ENCODE results near the gene ESYT2. TPM values are rescaled to one million over a fixed set of nuclear protein-coding genes. Genes with fewer than 3 reads are reported as not detected.

The ESYT2 gene
- total RNA-seq, 1 experiment from 2014 or later = 33.1 TPM

DNA sequence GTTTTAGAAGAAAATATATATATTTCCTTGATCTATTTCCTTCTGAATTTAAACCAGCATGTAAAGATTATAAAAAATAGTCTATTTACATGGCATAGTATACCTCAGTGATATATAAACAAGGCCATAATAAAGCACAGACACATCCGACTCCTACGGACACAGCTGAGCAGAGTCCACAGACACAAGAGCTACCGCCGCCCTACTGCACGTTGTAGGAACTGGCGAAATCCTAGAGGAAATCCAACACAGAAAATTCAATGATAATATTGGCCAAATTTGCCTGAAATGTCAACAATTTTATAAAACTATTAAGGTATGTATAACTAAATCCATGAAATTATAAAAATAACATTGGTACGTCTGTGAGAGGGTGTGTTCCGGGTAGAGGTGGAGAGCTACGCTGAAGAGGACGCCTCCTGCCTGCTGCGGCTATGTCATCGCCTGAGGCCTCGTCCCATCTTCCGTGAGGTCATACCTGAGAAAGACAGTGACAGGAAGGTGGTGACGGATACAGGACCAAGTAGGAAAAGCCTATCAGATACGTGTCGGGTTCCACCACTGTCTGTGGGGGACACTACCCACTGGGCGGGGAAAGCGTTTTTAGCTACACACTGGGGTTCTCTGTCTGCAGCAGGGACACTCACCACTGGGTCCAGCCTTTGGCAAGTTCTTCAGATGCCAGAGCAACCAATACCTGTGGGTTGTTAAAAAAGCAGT lies 95.4 kb downstream of the ESYT2 start:
- no peak for DNase-seq
- Histone ChIP-seq H3K36me3 (replicated peaks; ENCODE audit: control insufficient read depth, insufficient read depth, low read length) (peaks cover 11% of the 10 kb centered on the region), H3K27me3 (ENCODE audit: control insufficient read depth, insufficient read depth, low read length) (no peaks in the 10 kb centered on the region), H3K4me3 (ENCODE audit: insufficient read depth, low read depth, low read length) (no peak overlapping the region)

DNA sequence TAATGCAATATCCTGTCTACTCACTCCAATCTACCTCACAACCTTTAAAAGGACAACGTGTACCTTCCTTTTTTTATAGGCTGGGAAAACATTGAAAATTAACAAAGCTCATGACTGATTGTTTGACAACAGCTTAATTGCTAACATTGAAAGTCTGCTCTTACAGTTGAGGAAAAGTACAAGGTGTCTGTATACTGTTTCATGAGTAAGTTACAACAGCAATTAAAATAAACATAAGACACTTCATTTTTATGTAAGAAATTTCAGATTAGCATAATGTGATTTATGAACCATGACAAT lies 96.1 kb downstream of the ESYT2 start:
- peaks cover 9% of the 10 kb centered on the region for H3K36me3 ChIP-seq (replicated peaks; ENCODE audit: control insufficient read depth, insufficient read depth, low read length)
- DNase-seq = no peak
- H3K27me3 ChIP-seq (ENCODE audit: control insufficient read depth, insufficient read depth, low read length) = no peaks in the 10 kb centered on the region
- H3K4me3 ChIP-seq (ENCODE audit: insufficient read depth, low read depth, low read length) = no peak overlapping the region

- no peaks in the 10 kb centered on the region for H3K27me3 ChIP-seq (ENCODE audit: control insufficient read depth, insufficient read depth, low read length)
- DNase-seq = peak; percentile 76
- H3K4me3 ChIP-seq (ENCODE audit: insufficient read depth, low read depth, low read length) = no peak overlapping the region
- H3K36me3 ChIP-seq (replicated peaks; ENCODE audit: control insufficient read depth, insufficient read depth, low read length) = peaks cover 8% of the 10 kb centered on the region
Measured at GRCh38 chr7:158732494-158733219, 96.7 kb downstream of the ESYT2 start.

- peaks cover 4% of the 10 kb centered on the region for H3K36me3 ChIP-seq (replicated peaks; ENCODE audit: control insufficient read depth, insufficient read depth, low read length)
Measured at GRCh38 chr7:158731761-158732160, 97.5 kb downstream of the ESYT2 start.

DNA sequence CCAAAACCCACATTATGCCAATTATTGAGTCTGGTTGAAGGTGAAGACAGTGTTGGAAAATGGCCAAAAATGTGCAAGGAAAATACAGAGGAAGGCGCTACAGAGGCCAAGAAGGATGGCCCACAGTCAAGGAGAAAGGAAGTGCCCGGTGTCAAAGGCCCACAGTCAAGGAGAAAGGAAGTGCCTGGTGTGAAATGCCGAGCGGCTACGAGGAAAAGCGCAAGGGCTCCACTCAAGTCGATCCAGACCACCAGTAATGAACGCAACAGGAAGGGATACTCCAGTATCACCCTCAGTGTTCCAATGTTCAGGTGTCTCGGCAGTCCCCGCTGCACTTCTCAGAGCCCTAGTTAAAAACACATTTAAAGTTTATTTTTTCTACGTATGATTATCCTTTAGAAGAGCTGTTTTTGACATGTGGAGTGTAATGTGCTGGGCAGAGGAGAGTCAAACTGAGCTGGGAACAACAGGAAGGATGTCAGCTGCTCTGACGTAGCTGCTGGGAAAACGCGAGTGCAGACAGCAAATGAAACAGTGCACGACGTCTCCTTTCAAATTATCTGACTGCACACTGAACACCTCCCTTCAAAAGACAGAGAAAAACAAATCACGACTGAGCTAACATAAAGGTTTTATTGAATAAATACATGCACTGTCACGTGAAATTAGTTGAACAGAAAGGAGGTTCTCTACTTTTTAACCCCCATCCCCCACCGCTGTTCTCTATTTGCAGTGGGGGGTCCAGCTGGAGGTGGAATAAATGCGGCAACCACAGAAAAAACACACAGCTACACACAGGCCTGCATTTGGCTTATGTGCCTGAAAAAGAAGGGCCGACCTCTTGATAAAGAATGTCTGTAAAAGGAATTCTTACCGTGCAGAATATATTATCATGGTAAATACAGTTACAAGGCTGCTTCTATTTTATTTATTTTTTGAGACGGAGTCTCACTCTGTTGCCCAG lies 98.6 kb downstream of the ESYT2 start:
- no peak for DNase-seq
- Histone ChIP-seq H3K36me3 (replicated peaks; ENCODE audit: control insufficient read depth, insufficient read depth, low read length) (peaks cover 1% of the 10 kb centered on the region), H3K27me3 (ENCODE audit: control insufficient read depth, insufficient read depth, low read length) (no peaks in the 10 kb centered on the region), H3K4me3 (ENCODE audit: insufficient read depth, low read depth, low read length) (no peak overlapping the region)

More at GRCh38 chr7:158731761-158732160, 97.5 kb downstream of the ESYT2 start:
- H3K27me3 ChIP-seq (ENCODE audit: control insufficient read depth, insufficient read depth, low read length) = no peaks in the 10 kb centered on the region
- no peak overlapping the region for H3K4me3 ChIP-seq (ENCODE audit: insufficient read depth, low read depth, low read length)
- no peak for DNase-seq

GRCh38 chr7:158729646-158730382 lies 99.5 kb downstream of the ESYT2 start:
- DNase-seq = no peak
- peaks cover 1% of the 10 kb centered on the region for H3K36me3 ChIP-seq (replicated peaks; ENCODE audit: control insufficient read depth, insufficient read depth, low read length)
- H3K27me3 ChIP-seq (ENCODE audit: control insufficient read depth, insufficient read depth, low read length) = no peaks in the 10 kb centered on the region
- H3K4me3 ChIP-seq (ENCODE audit: insufficient read depth, low read depth, low read length) = no peak overlapping the region

- H3K36me3 ChIP-seq (replicated peaks; ENCODE audit: control insufficient read depth, insufficient read depth, low read length) = peaks cover 1% of the 10 kb centered on the region
- H3K4me3 ChIP-seq (ENCODE audit: insufficient read depth, low read depth, low read length) = no peak overlapping the region
- no peak for DNase-seq
- no peaks in the 10 kb centered on the region for H3K27me3 ChIP-seq (ENCODE audit: control insufficient read depth, insufficient read depth, low read length)
Measured at GRCh38 chr7:158728911-158729645, 100.2 kb downstream of the ESYT2 start.

DNA sequence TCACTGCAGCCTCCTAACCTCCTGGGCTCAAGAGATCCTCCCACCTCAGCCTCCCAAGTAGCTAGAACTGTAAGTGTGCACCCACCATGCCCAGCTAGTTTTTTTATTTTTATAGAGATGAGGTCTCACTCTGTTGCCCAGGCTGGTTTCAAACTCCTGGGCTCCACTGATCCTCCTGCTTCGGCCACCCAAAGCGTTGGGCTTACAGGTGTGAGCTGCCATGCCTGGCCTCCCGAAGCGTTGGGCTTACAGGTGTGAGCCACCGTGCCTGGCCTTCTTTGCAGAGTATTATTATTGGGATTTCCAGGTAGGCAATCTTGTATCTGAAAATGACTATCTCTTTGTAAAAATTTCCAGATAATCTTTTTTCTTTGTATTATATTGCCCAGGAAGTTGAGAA lies 101.6 kb downstream of the ESYT2 start:
- no peaks in the 10 kb centered on the region for H3K27me3 ChIP-seq (ENCODE audit: control insufficient read depth, insufficient read depth, low read length)
- no peak overlapping the region for H3K4me3 ChIP-seq (ENCODE audit: insufficient read depth, low read depth, low read length)
- peaks cover 1% of the 10 kb centered on the region for H3K36me3 ChIP-seq (replicated peaks; ENCODE audit: control insufficient read depth, insufficient read depth, low read length)
- no peak for DNase-seq

GRCh38 chr7:158726277-158726807 lies 103.0 kb downstream of the ESYT2 start:
- Histone ChIP-seq H3K27me3 (ENCODE audit: control insufficient read depth, insufficient read depth, low read length) (no peaks in the 10 kb centered on the region), H3K4me3 (ENCODE audit: insufficient read depth, low read depth, low read length) (no peak overlapping the region), H3K36me3 (replicated peaks; ENCODE audit: control insufficient read depth, insufficient read depth, low read length) (peaks cover 1% of the 10 kb centered on the region)
- DNase-seq = no peak

GRCh38 chr7:158725506-158725800 lies 103.9 kb downstream of the ESYT2 start:
- no peak for DNase-seq
- H3K27me3 ChIP-seq (ENCODE audit: control insufficient read depth, insufficient read depth, low read length) = no peaks in the 10 kb centered on the region
- H3K4me3 ChIP-seq (ENCODE audit: insufficient read depth, low read depth, low read length) = no peak overlapping the region
- H3K36me3 ChIP-seq (replicated peaks; ENCODE audit: control insufficient read depth, insufficient read depth, low read length) = peaks cover 1% of the 10 kb centered on the region

DNA sequence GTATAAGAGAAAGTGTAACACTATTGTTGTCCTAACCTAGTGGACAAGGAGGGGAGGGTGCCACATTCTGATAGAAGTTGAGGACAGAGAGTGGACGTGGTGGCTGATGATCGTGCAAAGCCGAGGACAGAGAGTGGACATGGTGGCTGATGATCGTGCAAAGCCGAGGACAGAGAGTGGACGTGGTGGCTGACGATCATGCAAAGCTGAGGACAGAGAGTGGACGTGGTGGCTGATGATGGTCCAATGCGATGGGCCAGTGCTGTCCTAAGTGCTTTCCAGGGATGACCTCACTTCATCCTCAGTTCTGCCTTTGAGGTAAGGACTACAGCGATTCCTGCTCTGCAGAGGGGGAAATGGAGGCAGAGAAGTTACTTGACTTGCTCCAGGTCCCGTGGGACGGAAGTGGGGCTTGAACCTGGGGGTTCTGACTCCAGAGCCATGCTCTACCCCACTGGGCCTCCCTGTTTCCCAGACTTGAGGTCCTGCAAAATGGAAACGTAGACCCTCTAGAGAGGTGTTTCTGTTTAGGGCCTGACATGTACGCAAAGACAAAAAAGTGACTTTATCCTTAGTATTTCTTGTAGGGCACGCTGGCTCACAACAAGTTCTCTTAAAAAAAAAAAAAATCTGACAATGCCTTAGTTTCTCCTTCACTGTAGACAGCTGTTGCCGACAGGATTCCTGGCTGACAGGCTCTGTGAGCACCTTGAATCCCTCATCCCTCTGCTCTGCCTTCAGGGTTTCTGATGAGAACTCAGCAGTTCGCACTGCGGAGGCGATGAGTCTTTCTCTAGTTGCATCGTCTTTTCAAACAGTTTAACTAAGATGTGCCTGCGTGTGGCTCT lies 104.4 kb downstream of the ESYT2 start:
- no peak overlapping the region for H3K4me3 ChIP-seq (ENCODE audit: insufficient read depth, low read depth, low read length)
- no peak for DNase-seq
- no peaks in the 10 kb centered on the region; the same call in 1 of the 2 replicates for H3K36me3 ChIP-seq (replicated peaks; ENCODE audit: control insufficient read depth, insufficient read depth, low read length)
- no peaks in the 10 kb centered on the region for H3K27me3 ChIP-seq (ENCODE audit: control insufficient read depth, insufficient read depth, low read length)

DNA sequence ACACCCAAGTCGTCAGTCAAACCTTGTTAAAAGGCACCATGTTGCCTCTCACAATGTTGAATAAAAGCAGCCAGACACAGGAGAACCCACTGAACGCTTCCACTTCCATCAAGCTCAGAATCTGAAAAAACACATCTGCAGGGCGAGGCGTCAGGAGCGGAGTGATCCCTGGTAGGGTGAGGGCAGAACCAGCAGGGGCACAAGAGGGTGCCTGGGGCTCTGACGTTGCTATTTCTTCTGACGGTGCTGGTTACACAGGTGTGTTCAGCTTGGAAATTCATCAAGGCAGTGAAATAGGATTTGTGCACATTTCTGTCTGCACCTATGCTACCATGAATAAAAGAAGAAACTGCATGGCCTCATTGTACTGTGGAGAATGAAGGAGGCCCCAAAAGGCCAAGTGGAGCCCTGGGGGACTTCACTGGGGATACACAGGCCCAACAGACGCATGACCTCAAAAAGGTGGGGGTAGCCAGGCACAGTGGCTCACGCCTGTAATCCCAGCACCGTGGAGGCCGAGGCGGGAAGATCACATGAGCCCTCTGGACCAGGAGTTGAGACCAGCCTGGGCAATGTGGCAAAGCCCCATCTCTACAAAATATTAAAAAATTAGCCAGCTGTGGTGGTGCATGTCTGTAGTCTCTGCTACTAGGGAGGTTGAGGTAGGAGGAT lies 105.5 kb downstream of the ESYT2 start:
- H3K4me3 ChIP-seq (ENCODE audit: insufficient read depth, low read depth, low read length) = no peak overlapping the region
- DNase-seq = no peak
- H3K27me3 ChIP-seq (ENCODE audit: control insufficient read depth, insufficient read depth, low read length) = no peaks in the 10 kb centered on the region; the same call in 1 of the 2 replicates
- no peaks in the 10 kb centered on the region for H3K36me3 ChIP-seq (replicated peaks; ENCODE audit: control insufficient read depth, insufficient read depth, low read length)

All from H7 (cell line).